ENCODE results near the gene ESYT2.
A peak's percentile ranks its signal among the peaks of the same experiment; 100 is the strongest.

ESYT2 gene

DNA sequence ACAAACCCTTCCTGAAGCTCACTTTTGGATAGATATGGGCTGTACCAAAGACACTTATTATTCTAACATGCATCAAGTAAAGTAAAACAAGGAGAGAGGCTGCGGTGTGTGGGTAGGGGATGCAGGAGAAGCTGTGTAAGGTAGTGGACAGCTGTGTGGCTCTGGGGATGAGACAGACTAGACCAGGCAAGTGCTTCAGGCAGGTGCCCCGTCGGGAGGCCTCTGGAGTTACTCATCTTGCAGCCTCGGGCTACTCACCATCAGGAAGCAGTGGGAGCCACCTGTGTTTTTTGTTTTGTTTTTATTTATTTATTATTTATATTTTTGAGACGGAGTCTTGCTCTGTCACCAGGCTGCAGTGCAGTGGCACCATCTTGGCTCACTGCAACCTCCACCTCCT lies 75.4 kb downstream of the ESYT2 start:
- intact Hi-C loops (cut with micrococcal nuclease) = no loop called here

DNA sequence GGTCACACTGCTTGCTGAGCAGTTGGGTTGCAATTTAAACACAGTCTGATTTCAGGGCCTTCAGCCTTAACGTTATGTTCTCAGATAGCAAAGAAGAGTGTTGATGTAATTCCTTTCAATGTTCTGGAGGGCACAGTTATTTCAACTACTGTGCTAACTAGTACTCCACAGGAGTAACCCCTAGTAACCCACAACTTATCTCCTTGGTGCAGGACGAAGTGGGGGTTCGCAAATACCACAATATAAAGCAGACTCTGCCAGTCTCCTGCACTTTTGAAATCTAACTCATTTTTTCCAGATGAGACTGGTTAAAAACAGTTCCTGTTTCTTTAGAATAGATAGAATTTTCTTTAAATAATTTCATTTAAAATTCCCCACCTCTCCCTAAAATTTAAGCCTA lies 77.6 kb downstream of the ESYT2 start:
- Mint-ChIP-seq H3K27ac (no peak overlapping the region), H3K4me1 (ENCODE audit: low read depth) (peaks cover 4% of the 10 kb centered on the region), H3K9me3 (no peaks in the 10 kb centered on the region), H3K27me3 (no peaks in the 10 kb centered on the region), H3K36me3 (ENCODE audit: low read depth) (peaks cover 76% of the 10 kb centered on the region), H3K4me3 (no peak overlapping the region)
- intact Hi-C loops (cut with micrococcal nuclease) = no loop called here

More for the DNA sequence above, 75.4 kb downstream of the ESYT2 start:
- no peak overlapping the region for H3K4me3 Mint-ChIP-seq
- peaks cover 76% of the 10 kb centered on the region for H3K36me3 Mint-ChIP-seq (ENCODE audit: low read depth)
- H3K4me1 Mint-ChIP-seq (ENCODE audit: low read depth) = no peaks in the 10 kb centered on the region
- no peaks in the 10 kb centered on the region for H3K9me3 Mint-ChIP-seq
- H3K27ac Mint-ChIP-seq = no peak overlapping the region
- no peaks in the 10 kb centered on the region for H3K27me3 Mint-ChIP-seq

DNA sequence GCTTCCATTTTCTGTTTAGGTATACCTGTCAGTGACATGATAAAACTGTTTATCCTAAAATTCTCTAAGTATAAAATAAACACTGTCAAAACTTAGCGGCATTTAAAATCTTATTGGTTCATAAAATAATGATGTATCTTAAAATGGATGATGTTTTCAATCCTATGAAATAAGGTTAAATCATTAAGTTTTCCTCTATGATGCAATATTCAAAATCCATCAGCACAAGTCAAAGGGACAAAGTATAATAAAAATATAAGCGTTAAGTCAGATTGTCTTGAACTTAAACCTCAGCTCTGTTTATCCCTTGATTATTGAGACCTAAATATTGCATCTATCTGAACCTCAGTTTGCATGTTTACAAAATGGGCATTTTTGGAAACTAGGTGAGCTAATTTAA lies 78.1 kb downstream of the ESYT2 start:
- H3K4me1 Mint-ChIP-seq (ENCODE audit: low read depth) = peaks cover 7% of the 10 kb centered on the region
- no peak overlapping the region for H3K27ac Mint-ChIP-seq
- H3K9me3 Mint-ChIP-seq = no peaks in the 10 kb centered on the region
- intact Hi-C loops (cut with micrococcal nuclease) = no loop called here
- H3K36me3 Mint-ChIP-seq (ENCODE audit: low read depth) = peaks cover 76% of the 10 kb centered on the region
- H3K27me3 Mint-ChIP-seq = no peaks in the 10 kb centered on the region
- H3K4me3 Mint-ChIP-seq = no peak overlapping the region

DNA sequence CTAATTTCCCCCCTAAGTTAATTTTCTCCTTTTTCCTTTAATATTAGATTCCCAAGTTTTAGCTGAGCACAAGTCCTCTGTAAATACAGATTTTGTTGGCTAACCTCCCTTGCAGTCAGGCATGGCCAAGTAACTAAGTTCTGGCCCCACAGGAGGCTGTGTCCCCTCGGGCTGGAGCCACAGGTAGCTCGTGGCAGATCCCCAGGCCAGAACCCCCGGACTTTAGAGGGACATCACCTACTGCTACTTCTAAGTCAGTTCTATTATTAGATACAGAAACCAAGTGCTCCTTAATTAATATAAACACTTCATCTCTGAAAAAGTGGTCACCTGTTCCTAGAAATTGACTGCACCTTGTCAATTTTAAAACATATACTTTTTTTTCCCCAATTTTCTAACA lies 78.6 kb downstream of the ESYT2 start:
- H3K4me3 Mint-ChIP-seq = no peak overlapping the region
- intact Hi-C loops (cut with micrococcal nuclease) = no loop called here
- H3K27me3 Mint-ChIP-seq = no peaks in the 10 kb centered on the region
- peaks cover 77% of the 10 kb centered on the region for H3K36me3 Mint-ChIP-seq (ENCODE audit: low read depth)
- H3K9me3 Mint-ChIP-seq = no peaks in the 10 kb centered on the region
- H3K4me1 Mint-ChIP-seq (ENCODE audit: low read depth) = peaks cover 7% of the 10 kb centered on the region
- H3K27ac Mint-ChIP-seq = no peak overlapping the region

DNA sequence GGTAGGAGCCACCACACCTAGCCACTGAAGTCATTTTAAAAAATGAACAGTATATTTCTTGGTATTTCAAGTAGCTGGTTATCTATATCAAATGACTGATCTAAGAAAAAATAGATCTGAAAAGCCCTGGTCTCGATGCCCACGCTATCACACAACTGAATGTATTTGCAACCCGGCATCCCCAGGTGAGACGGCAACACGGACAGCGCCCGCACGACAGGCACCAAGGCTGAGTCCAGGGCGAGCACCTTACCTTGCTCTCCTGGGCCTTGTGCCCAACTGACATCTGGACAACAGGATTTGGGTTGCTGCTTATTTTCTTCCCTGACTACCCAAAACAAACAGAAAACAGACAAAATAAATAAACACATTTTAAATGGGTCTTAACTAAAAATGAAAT lies 79.9 kb downstream of the ESYT2 start:
- Mint-ChIP-seq H3K4me1 (ENCODE audit: low read depth) (peaks cover 7% of the 10 kb centered on the region), H3K36me3 (ENCODE audit: low read depth) (peaks cover 76% of the 10 kb centered on the region), H3K27me3 (no peaks in the 10 kb centered on the region), H3K27ac (no peak overlapping the region), H3K9me3 (no peaks in the 10 kb centered on the region), H3K4me3 (no peak overlapping the region)
- intact Hi-C loops (cut with micrococcal nuclease) = no loop called here

DNA sequence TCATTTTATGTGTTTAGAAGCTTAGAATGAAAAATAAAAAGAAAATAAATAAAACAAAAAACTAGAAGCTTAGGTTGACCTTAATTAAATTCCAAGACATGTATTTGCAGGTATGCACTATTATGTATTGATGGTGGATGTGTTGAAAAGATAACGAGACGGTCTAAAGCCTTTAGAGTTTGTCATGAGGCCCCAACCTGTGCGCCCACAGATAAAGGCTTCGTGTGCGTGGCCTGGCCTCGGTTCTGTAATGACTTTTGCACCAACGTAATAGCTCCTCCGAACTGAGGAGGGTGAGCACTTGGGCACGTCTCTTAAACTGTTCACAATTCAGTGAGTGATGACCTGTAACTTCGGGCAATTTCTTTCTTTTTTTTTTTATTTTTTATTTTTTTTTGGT lies 81.0 kb downstream of the ESYT2 start:
- intact Hi-C loops (cut with micrococcal nuclease) = no loop called here
- Mint-ChIP-seq H3K27ac (no peak overlapping the region), H3K36me3 (ENCODE audit: low read depth) (peaks cover 76% of the 10 kb centered on the region), H3K4me1 (ENCODE audit: low read depth) (peaks cover 7% of the 10 kb centered on the region), H3K4me3 (no peak overlapping the region), H3K9me3 (no peaks in the 10 kb centered on the region), H3K27me3 (no peaks in the 10 kb centered on the region)

DNA sequence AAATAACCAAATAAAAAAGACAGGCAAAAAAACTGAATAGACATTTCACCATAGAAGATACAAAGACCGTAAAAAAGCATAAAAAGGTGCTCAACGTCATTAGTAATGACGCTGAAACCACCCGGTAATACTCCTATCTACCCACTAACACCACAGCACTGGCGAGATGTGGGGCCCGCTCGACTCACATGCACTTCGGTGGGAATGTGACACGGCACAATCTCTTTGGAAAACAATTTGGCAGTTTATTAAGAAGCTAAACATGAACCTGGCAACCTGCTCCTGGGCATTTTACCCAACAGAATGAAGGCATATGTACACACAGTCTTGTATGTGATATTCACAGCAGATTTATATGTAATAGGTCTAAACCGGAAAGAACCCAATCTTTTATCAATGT lies 81.9 kb downstream of the ESYT2 start:
- Mint-ChIP-seq H3K4me3 (no peak overlapping the region), H3K27me3 (no peaks in the 10 kb centered on the region), H3K27ac (no peak overlapping the region), H3K4me1 (ENCODE audit: low read depth) (peaks cover 7% of the 10 kb centered on the region), H3K36me3 (ENCODE audit: low read depth) (peaks cover 79% of the 10 kb centered on the region), H3K9me3 (no peaks in the 10 kb centered on the region)
- intact Hi-C loops (cut with micrococcal nuclease) = no loop called here

DNA sequence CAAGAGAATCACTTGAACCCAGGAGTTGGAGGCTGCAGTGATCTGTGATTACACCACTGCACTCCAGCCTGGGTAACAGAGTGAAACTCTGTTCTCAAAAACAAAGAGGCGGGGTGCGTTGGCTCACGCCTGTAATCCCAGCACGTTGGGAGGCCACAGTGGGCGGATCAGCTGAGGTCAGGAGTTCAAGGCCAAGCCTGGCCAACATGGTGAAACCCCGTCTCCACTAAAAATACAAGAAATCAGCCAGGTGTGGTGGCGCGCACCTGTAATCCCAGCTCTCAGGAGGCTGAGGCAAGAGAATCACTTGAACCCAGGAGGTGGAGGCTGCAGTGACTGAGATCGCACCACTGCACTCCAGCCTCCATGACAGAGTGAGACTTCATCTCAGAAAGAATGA lies 82.4 kb downstream of the ESYT2 start:
- Mint-ChIP-seq H3K4me3 (no peak overlapping the region), H3K9me3 (no peaks in the 10 kb centered on the region), H3K4me1 (ENCODE audit: low read depth) (peaks cover 7% of the 10 kb centered on the region), H3K27me3 (no peaks in the 10 kb centered on the region), H3K36me3 (ENCODE audit: low read depth) (peaks cover 84% of the 10 kb centered on the region), H3K27ac (peak overlapping the region; percentile 38)
- intact Hi-C loops (cut with micrococcal nuclease) = no loop called here

DNA sequence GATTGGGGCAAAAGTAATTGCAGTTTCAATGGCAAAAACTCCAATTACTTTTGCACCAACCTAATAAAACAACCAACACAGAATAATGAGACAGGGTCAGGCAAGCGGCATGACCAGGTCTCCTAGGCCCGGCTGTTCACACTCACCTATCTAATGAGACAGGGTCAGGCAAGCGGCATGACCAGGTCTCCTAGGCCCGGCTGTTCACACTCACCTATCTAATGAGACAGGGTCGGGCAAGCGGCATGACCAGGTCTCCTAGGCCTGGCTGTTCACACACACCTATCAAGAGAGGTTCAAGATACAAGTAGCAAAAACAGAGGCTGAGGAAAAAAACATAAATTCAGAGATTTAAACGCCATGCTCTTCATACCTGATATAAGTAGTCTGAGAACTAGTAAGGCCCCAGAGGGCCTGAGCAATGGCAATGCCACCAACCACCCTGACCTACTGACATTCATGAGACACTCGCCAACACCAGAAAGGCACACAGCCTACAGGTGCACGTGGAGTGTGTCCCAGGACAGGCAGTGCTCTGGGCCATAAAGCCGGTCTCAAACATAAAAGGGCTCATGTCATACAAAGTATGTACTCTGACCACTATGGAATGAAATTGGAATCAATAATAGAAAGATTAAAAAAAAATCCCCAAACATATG lies 84.1 kb downstream of the ESYT2 start:
- intact Hi-C loops (cut with micrococcal nuclease) = no loop called here
- H3K4me3 Mint-ChIP-seq = no peak overlapping the region
- peaks cover 95% of the 10 kb centered on the region for H3K36me3 Mint-ChIP-seq (ENCODE audit: low read depth)
- H3K9me3 Mint-ChIP-seq = no peaks in the 10 kb centered on the region
- H3K27me3 Mint-ChIP-seq = no peaks in the 10 kb centered on the region
- peaks cover 16% of the 10 kb centered on the region for H3K4me1 Mint-ChIP-seq (ENCODE audit: low read depth)
- H3K27ac Mint-ChIP-seq = no peak overlapping the region

DNA sequence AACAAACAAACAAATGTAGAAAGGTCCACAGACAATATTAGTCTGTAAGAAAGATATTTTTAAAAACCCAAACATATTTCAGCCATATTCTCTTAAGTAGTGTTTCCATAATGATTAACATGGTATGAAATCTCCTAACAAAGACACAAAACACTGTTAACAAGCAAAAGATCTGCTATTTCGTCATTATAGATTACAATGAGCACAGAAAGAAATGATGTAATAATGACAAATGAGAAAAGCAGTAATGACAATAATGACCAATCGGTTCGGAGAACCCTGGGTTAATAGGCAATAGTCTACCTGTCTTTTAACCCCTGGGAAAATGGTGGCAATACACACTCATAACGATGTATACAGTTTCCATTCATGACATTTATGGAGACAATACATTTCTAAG lies 85.2 kb downstream of the ESYT2 start:
- Mint-ChIP-seq H3K4me3 (no peak overlapping the region), H3K27me3 (no peaks in the 10 kb centered on the region), H3K36me3 (ENCODE audit: low read depth) (peaks cover 95% of the 10 kb centered on the region), H3K27ac (no peak overlapping the region), H3K9me3 (no peaks in the 10 kb centered on the region), H3K4me1 (ENCODE audit: low read depth) (peaks cover 23% of the 10 kb centered on the region)
- intact Hi-C loops (cut with micrococcal nuclease) = loop anchor here (5.0 kb wide), 1 partner anchor 47 kb away; no protein-coding TSS in a partner anchor

DNA sequence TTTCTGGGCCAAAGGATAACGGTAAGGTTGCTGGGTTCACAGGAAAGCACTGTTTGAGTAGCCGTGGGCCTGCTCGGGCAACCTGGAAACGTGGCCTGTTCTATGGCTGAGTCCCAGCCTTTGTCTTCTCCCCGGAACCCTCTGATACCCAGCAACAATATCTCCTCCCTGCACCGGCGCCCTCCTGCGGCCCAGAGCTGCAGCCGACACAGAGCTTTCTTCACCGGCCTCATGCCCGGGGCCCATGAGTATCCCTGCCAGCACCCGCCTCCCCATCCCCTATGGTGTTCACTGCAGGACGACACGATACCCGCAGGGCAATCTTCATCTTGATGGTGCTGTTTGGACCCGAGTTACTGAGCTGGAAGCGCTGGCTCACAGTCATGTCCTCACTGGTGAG lies 86.1 kb downstream of the ESYT2 start:
- H3K27ac Mint-ChIP-seq = no peak overlapping the region
- peaks cover 23% of the 10 kb centered on the region for H3K4me1 Mint-ChIP-seq (ENCODE audit: low read depth)

DNA sequence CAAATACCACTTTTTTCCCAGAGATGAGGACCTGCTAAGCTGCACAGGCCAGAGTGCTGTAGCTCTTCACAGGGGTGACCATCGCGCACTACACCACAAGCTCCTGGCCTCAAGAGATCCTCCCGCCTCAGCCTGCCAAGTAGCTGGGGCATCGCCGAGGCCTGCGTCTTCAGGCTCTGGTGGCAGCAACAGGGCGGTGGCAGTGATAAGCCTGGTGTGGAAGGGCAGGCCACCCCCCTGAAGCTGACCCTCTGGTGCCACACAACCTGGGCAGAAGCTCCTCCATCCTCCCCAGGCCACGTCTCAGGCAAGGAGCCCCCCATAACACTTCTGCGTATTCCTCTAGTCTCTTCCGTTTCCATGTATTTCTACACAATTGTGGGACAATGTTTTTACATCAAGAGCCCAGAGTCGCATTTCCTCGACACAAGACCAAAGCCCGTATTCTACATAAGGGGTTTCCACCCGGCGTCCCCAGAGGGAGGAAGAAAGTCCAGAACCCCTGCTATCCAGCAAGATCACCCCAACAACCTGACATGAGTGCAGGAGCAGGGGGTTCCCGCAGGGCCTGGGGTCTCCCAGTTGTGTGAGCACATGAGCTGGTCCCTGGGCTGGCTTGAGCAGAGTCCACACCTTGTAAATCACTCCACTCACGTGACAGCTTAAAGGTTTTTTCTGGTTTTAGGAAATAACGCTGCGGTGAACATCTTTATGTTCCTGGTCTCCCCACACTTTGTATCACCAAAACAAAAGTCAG lies 87.1 kb downstream of the ESYT2 start:
- Mint-ChIP-seq H3K27me3 (no peaks in the 10 kb centered on the region), H3K27ac (no peak overlapping the region), H3K4me3 (no peak overlapping the region), H3K4me1 (ENCODE audit: low read depth) (peaks cover 23% of the 10 kb centered on the region), H3K36me3 (ENCODE audit: low read depth) (peaks cover 95% of the 10 kb centered on the region), H3K9me3 (no peaks in the 10 kb centered on the region)
- intact Hi-C loops (cut with micrococcal nuclease) = loop anchor here (5.0 kb wide), 1 partner anchor 45 kb away; no protein-coding TSS in a partner anchor

More for the DNA sequence above, 86.1 kb downstream of the ESYT2 start:
- Mint-ChIP-seq H3K4me3 (no peak overlapping the region), H3K27me3 (no peaks in the 10 kb centered on the region), H3K9me3 (no peaks in the 10 kb centered on the region), H3K36me3 (ENCODE audit: low read depth) (peaks cover 95% of the 10 kb centered on the region)
- intact Hi-C loops (cut with micrococcal nuclease) = loop anchor here (5.0 kb wide), 1 partner anchor 46 kb away; no protein-coding TSS in a partner anchor

DNA sequence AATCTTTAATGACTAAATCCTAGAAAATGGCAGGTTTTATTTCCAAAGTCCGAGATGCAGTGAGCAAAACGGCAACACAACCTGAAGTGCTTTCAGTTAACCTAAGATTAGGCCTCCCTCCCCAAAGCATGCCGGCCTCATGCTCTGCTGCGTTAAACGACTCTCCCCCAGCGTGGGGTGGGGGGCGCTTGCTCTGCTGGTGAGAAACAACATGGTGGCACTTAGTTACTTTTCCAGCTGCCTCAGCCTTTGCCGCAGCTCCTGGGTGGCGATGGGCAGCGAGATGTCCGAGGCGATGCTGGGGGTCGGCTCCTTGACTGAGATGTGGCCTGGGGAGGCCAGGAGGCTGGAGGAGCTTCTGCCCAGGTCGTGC lies 88.0 kb downstream of the ESYT2 start:
- intact Hi-C loops (cut with micrococcal nuclease) = loop anchor here (5.0 kb wide), 1 partner anchor 44 kb away; no protein-coding TSS in a partner anchor
- no peaks in the 10 kb centered on the region for H3K9me3 Mint-ChIP-seq
- peaks cover 16% of the 10 kb centered on the region for H3K4me1 Mint-ChIP-seq (ENCODE audit: low read depth)
- H3K27ac Mint-ChIP-seq = no peak overlapping the region
- no peak overlapping the region for H3K4me3 Mint-ChIP-seq
- no peaks in the 10 kb centered on the region for H3K27me3 Mint-ChIP-seq
- H3K36me3 Mint-ChIP-seq (ENCODE audit: low read depth) = peaks cover 93% of the 10 kb centered on the region

DNA sequence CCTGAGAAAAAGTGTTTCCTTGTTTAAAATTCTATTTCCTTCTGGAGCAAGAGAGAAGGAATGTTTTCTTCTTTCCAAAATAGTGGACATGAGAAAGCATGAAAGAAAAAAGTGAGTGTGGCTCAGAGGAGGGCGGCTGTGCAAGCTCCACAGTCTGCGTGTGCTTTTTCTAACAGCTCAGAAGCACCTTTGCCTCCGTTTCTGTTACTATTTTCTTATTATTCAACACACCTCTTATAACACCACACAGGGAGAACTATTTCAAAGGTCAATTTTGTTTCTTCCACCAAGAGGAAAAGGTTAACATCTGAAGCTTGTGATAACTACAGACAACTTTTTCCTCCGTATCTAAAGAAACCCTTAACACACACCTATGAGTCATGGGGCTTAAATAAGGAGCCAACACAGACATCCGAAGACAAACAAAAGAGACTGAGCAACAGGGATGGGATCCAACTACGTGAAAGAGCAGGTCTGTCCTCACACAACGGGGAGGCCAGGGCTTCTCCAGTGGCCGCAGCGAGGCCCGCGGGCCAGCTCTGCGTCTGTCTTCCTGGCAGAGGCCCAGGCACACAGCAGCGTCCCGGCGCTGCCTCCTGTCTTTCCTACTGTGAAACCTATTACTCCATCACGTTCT lies 88.5 kb downstream of the ESYT2 start:
- H3K4me1 Mint-ChIP-seq (ENCODE audit: low read depth) = peaks cover 20% of the 10 kb centered on the region
- peaks cover 93% of the 10 kb centered on the region for H3K36me3 Mint-ChIP-seq (ENCODE audit: low read depth)
- H3K9me3 Mint-ChIP-seq = no peaks in the 10 kb centered on the region
- H3K27me3 Mint-ChIP-seq = no peaks in the 10 kb centered on the region
- H3K4me3 Mint-ChIP-seq = no peak overlapping the region
- intact Hi-C loops (cut with micrococcal nuclease) = loop anchor here (5.0 kb wide), 1 partner anchor 43 kb away; no protein-coding TSS in a partner anchor
- peak overlapping the region; percentile 64 for H3K27ac Mint-ChIP-seq
